WTC11 (cell line): ENCODE results near the gene TMEM82.

Experiments
- CREB1 ChIP-seq: sonication (generic); formaldehyde crosslinking; IDR thresholded peaks from 2 replicates; pipeline ENCODE4 v1.8.0; 2023; ENCODE audit warnings: mild to moderate bottlenecking, missing genetic modification reagents
- CREM ChIP-seq: sonication (generic); formaldehyde crosslinking; IDR thresholded peaks from 2 replicates; pipeline ENCODE4 v1.8.1; 2022; ENCODE audit warnings: mild to moderate bottlenecking, missing genetic modification reagents, moderate library complexity
- ELF4 ChIP-seq: sonication (generic); formaldehyde crosslinking; IDR thresholded peaks from 2 replicates; pipeline ENCODE4 v1.8.1; 2022; ENCODE audit warnings: low read depth, mild to moderate bottlenecking, moderate library complexity, missing genetic modification reagents
- NR3C1 ChIP-seq: sonication (generic); formaldehyde crosslinking; conservative IDR thresholded peaks from 2 replicates; pipeline ENCODE4 v1.8.1; 2023; ENCODE audit warnings: low read depth, mild to moderate bottlenecking, missing genetic modification reagents
- ZBTB21 ChIP-seq: sonication (generic); formaldehyde crosslinking; IDR thresholded peaks from 2 replicates; pipeline ENCODE4 v1.8.1; 2023; ENCODE audit warnings: mild to moderate bottlenecking, missing genetic modification reagents, borderline replicate concordance
- TF ChIP-seq, protein P1 (sequence below): sonication (generic); formaldehyde crosslinking; IDR thresholded peaks from 2 replicates; pipeline ENCODE4 v1.8.0; 2022; ENCODE audit warnings: mild to moderate bottlenecking, missing genetic modification reagents
- TF ChIP-seq, protein P2 (sequence below): fragments of 200-600 bp; IDR thresholded peaks from 2 replicates; pipeline ENCODE4 v1.8.0; 2022; ENCODE audit warnings: antibody characterized with exemption
- TF ChIP-seq, protein P3 (sequence below): sonication (generic); formaldehyde crosslinking; IDR thresholded peaks from 2 replicates; pipeline ENCODE4 v1.8.0; 2022; ENCODE audit warnings: mild to moderate bottlenecking, missing genetic modification reagents
- TF ChIP-seq, protein P4 (sequence below): sonication (generic); formaldehyde crosslinking; IDR thresholded peaks from 2 replicates; pipeline ENCODE4 v1.8.0; 2022; ENCODE audit warnings: missing genetic modification reagents

DNA sequence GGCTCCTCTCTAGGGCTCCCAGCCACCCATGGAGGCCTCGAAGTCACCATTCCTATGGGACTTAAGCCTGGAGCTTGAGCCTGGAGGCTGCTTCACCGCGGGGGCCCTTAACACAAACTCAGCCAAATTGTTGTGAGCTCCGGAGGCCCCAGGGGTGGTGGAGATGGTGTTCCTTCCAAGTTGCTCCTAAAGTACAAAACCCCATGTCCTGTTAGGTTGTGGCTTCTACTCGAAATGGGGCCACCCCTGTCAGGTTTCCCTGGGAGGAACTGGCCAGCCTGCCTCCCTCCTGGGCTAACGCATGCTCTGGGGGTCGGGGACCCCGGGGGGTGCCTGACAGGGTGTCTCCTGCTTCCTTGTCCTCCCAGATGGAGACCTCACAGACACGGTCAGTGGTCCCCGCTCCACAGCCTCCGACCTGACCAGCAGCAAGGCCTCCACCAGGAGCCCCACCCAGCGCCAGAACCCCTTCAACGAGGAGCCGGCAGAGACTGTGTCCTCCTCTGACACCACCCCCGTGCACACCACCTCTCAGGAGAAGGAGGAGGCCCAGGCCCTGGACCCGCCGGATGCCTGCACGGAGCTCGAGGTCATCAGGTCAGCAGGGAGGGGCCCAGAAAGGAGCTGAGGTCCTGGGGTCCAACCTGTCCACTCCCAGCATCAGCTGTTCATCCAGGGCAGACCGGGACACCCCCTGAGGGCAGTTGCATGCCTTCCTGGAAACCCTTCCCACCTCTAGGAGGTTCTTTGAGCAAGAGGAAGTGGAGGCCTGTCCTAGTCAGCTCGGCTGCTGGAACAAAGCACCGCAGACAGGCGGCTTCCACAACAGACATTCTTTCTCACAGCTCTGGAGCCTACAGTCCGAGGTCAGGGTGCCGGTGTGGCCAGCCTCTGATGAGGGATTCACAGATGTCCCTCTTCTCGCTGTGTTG lies 17.1 kb upstream of the TMEM82 start:
- TF ChIP-seq, protein P1, sequence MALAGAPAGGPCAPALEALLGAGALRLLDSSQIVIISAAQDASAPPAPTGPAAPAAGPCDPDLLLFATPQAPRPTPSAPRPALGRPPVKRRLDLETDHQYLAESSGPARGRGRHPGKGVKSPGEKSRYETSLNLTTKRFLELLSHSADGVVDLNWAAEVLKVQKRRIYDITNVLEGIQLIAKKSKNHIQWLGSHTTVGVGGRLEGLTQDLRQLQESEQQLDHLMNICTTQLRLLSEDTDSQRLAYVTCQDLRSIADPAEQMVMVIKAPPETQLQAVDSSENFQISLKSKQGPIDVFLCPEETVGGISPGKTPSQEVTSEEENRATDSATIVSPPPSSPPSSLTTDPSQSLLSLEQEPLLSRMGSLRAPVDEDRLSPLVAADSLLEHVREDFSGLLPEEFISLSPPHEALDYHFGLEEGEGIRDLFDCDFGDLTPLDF (CRISPR knock-in tag), result no peak
- TF ChIP-seq ELF4 (CRISPR knock-in tag) (no peak), ZBTB21 (CRISPR knock-in tag) (no peak), NR3C1 (CRISPR knock-in tag) (no peak), CREB1 (CRISPR knock-in tag) (no peak), CREM (CRISPR knock-in tag) (no peak)
- TF ChIP-seq, protein P2, sequence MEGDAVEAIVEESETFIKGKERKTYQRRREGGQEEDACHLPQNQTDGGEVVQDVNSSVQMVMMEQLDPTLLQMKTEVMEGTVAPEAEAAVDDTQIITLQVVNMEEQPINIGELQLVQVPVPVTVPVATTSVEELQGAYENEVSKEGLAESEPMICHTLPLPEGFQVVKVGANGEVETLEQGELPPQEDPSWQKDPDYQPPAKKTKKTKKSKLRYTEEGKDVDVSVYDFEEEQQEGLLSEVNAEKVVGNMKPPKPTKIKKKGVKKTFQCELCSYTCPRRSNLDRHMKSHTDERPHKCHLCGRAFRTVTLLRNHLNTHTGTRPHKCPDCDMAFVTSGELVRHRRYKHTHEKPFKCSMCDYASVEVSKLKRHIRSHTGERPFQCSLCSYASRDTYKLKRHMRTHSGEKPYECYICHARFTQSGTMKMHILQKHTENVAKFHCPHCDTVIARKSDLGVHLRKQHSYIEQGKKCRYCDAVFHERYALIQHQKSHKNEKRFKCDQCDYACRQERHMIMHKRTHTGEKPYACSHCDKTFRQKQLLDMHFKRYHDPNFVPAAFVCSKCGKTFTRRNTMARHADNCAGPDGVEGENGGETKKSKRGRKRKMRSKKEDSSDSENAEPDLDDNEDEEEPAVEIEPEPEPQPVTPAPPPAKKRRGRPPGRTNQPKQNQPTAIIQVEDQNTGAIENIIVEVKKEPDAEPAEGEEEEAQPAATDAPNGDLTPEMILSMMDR, result no peak
- TF ChIP-seq, protein P3, sequence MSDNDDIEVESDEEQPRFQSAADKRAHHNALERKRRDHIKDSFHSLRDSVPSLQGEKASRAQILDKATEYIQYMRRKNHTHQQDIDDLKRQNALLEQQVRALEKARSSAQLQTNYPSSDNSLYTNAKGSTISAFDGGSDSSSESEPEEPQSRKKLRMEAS, result no peak
- TF ChIP-seq, protein P4, sequence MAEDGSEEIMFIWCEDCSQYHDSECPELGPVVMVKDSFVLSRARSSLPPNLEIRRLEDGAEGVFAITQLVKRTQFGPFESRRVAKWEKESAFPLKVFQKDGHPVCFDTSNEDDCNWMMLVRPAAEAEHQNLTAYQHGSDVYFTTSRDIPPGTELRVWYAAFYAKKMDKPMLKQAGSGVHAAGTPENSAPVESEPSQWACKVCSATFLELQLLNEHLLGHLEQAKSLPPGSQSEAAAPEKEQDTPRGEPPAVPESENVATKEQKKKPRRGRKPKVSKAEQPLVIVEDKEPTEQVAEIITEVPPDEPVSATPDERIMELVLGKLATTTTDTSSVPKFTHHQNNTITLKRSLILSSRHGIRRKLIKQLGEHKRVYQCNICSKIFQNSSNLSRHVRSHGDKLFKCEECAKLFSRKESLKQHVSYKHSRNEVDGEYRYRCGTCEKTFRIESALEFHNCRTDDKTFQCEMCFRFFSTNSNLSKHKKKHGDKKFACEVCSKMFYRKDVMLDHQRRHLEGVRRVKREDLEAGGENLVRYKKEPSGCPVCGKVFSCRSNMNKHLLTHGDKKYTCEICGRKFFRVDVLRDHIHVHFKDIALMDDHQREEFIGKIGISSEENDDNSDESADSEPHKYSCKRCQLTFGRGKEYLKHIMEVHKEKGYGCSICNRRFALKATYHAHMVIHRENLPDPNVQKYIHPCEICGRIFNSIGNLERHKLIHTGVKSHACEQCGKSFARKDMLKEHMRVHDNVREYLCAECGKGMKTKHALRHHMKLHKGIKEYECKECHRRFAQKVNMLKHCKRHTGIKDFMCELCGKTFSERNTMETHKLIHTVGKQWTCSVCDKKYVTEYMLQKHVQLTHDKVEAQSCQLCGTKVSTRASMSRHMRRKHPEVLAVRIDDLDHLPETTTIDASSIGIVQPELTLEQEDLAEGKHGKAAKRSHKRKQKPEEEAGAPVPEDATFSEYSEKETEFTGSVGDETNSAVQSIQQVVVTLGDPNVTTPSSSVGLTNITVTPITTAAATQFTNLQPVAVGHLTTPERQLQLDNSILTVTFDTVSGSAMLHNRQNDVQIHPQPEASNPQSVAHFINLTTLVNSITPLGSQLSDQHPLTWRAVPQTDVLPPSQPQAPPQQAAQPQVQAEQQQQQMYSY (CRISPR knock-in tag), result no peak
